SK-MEL-5 (cell line): Measurements from ENCODE around the gene SYT13. TPM values are rescaled to one million over a fixed set of nuclear protein-coding genes. Genes with fewer than 3 reads are reported as not detected.

Experiments used
- DNase-seq: peaks from one replicate; pipeline ENCODE4 v3.0.0-alpha.2; 2016; ENCODE audit warnings: low read depth, low spot score
- in situ Hi-C: cut with HindIII; loops from 2 replicates; pipeline ENCODE4 v1.10.0; 2016; ENCODE audit warnings: low sequenced_read_pairs, high pct_unique_total_duplicates, low pct_unique_long_range_greater_than_20kb
- total RNA-seq: library from RNA; depleted of rRNA; stranded (reverse); fragments of >200 nt; shearing (Covaris generic); gene quantifications from 2 replicates; pipeline ENCODE4 v1.2.3, GENCODE V29; 2014

SYT13 gene
- total RNA-seq, 1 experiment from 2014 or later: 1.7 TPM

DNA sequence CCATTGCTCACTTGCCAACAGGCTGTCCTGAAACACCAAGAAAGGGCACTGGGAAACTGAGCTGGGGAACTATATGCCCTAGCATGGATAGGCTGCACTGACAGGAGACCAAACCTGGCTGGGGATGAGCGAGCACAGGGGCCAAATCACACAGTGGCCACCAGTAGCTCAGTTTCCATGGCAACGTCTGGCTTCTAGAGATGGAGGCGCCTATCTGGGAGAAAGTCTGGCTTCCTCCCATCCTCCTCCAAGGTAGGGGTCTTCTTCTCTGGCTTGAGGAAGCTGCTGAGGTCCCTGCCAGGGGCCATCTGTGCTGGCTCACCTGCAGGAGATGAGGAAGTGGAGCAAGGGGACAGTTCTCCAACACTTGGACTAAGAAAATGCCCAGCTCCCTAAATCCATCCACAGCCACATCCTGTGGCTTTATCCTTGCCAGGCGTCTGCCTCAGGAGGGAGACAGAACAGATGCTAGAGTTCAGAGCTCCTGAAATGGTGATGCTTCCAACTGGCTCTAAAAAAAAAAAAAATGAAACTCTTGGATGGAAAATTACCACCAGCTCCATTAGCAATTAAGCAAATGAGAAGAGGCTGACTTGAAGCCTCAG, 48.3 kb downstream of the SYT13 start:
- in situ Hi-C loops: no loop called here
- no peak for DNase-seq

DNA sequence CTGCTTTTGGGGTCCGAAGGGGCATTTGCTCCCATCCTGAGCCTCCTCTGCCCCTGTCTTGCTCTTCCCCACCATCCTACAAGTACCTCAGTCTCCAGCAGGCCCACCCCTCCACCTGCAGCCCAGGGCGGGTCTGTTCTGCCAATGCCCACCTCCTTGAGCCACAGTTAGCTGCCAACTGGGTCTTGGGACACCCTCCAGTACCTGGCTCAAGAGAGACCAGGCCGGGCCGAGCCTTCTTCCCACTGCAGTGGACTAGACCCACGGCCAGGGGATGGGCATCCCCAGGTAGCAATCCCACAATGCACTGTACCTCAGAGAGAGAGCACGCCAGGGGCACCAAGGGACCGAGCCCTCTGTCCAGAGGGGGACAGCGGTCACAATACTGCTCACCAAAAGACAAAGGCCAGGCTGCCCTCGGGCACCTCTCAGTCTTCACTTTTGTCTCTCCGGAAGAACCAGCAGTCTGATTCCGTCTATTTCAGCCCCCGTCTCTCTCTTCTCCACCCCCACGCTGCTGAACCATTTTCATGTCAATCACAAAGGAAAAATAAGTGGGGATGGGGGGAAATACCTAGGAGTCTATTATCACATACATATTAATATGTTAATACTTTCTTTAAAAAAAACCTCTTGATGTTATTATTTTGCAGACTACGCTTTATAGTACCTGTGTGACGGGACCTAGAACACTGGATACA, 51.7 kb downstream of the SYT13 start:
- in situ Hi-C loops: no loop called here

DNA sequence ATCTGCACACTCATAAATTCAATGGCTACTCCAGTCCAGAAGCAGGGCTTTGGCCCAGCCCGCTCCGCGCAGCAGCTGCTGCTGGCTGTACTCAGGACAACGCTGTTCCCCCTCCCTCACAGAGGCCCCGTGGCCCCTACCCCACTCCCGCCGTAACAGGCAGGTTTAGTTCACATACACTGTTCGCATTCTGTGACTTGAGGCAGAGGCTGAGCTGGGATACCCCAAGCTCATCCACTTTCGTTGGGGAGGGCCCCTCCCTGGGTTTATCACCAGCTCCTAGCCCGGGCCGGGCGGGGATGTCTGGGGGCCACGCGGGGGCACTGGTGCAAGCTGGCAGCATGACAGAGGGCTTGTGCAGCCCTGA, 52.4 kb downstream of the SYT13 start:
- in situ Hi-C loops: no loop called here
- DNase-seq: no peak

More for the DNA sequence above, 51.7 kb downstream of the SYT13 start:
- DNase-seq: no peak

DNA sequence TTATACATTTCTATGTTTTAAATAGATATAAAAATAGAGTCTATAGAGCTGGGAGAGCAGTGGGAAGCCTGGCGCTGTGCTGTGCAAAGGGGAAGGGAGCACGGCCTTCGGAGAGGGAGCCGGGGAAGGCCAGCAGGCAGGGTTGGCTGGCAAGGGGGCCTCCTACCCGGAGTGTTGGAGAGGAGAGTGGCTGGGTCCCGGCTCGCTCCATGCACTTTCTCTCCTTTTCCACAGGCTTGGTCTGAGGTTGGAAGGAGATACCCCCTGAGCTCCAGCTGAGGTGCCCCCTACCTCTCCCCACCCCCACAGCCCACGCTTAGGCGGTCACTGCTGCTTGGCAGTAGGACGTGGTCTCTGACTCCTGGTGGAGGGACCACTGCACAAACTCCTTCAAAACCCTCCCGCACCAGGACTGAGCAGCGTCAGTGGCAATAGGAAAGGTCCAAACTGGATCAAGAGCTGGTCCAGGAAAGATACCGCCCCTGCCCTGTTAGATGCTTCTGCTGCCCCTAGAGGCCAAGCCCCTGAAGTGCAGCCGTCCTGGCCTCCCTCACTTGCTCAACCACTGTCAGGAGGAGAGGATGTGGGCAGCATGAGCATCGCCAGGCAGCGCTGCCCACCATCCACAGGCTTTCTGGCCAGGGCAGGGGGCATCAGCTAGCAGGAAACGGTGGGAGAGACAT, 52.9 kb downstream of the SYT13 start:
- in situ Hi-C loops: no loop called here
- DNase-seq: peak; percentile 78

DNA sequence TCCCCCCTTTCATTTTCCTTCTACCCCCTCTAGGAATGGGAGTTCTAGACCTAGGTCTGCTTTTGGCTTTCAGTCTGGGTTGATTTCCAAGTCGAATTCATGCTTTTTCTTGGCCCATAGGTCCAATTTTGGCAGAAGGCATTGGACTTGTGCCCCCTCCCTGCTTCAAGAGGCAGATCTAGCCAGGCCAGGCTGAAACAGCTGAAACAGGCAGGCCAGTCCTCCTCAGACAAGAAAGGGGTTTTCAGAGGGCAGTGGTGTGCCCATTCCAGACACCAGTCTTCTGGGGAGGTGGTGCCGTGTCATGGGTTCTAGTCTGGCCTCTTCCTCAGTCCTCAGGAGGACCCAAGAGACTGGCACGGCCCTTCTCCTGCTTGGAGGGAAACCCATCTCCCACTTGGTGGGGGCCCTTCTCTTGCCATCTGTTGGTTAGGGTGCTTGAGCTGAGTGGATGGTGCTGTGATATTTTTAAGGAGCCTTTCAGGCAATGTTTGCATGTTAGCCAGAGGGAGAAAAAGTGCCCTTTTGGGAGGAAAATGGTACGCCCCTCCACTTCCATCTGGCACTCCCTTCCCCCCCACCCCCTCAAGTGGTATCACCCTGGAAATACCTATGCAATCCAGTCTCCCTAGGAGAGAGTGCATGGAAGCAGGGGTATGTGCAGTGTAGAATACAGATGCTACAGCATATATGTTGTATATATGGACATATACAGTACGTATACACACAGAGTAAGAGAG, 53.6 kb downstream of the SYT13 start:
- in situ Hi-C loops: no loop called here
- no peak for DNase-seq

DNA sequence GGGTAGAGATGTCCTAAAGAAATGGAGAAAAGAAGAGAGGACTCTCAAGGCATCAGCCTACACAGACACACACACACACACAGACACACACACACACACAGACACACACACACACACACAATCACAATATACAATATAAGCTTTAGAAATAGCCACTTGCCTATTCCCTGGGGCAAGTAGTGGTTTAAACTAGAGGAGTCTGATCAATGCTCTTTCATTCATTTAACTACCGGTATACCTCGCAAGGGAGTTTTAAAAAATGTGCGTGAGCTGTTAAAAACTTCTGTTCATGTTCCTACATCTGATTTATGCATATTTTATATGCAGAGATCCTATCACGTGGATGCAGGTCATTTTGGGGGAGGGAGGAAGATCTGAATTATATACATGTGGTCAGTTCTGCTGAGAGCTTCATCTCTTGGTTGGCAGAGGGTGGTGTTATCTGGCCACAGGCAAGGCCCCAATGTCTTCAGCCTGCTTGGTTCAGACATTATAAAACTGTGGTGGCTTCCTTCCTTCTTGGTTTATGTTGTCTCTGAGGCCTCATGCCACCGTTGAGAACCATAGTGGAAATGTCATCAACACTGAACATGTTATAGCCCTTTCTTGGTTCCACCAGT, 56.6 kb downstream of the SYT13 start:
- peak; percentile 69 for DNase-seq

DNA sequence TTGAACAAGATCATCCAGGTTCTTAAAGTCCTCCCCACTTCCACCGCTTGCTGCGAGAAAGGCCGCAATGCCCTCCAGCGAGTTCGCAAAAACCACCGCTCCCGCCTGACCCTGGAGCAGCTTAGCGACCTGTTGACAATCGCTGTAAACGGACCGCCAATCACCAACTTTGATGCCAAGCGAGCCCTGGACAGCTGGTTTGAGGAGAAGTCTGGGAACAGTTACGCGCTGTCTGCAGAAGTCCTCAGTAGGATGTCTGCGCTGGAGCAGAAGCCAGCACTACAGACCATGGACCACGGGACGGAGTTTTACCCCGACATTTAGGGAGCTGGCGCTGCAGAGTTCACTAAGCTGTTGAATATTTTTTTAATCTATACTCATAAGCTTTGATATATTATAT, 58.3 kb downstream of the SYT13 start:
- no peak for DNase-seq
- in situ Hi-C loops: no loop called here

More for the DNA sequence above, 56.6 kb downstream of the SYT13 start:
- in situ Hi-C loops: no loop called here

DNA sequence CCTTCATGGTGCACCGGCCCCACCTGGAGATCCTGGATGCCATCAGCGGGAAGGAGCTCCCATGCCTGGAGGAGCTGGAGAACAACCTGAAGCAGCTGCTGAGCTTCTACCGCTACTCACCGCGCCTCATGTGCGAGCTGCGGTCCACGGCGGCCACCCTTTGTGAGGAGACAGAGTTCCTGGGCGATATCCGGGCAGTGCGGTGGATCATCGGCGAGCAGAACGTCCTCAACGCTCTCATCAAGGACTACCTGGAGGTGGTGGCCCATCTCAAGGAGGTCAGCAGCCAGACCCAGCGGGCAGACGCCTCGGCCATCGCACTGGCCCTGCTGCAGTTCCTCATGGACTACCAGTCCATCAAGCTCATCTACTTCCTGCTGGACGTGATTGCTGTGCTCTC, 59.2 kb downstream of the SYT13 start:
- in situ Hi-C loops: no loop called here
- no peak for DNase-seq

DNA sequence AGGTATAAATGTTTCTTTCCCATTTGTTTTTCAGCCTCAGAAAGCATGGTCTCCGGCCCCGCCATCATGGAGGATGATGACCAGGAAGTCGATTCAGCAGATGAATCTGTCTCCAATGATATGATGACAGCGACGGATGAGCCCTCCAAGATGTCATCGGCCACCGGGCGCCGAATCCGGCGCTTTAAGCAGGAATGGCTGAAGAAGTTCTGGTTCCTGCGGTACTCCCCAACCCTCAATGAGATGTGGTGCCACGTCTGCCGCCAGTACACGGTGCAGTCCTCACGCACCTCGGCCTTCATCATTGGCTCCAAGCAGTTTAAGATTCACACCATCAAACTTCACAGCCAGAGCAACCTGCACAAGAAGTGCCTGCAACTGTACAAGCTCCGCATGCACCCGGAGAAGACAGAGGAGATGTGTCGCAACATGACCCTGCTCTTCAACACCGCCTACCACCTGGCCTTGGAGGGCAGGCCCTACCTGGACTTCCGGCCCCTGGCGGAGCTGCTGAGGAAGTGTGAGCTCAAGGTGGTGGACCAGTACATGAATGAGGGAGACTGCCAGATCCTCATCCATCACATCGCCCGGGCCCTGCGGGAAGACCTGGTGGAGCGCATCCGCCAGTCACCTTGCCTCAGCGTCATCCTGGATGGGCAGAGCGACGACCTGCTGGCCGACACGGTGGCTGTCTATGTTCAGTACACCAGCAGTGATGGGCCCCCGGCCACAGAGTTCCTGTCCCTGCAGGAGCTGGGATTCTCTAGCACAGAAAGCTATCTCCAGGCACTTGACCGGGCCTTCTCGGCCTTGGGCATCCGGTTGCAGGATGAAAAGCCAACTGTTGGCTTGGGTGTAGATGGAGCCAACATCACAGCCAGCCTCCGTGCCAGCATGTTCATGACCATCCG, 59.9 kb downstream of the SYT13 start:
- DNase-seq: no peak
- in situ Hi-C loops: no loop called here

DNA sequence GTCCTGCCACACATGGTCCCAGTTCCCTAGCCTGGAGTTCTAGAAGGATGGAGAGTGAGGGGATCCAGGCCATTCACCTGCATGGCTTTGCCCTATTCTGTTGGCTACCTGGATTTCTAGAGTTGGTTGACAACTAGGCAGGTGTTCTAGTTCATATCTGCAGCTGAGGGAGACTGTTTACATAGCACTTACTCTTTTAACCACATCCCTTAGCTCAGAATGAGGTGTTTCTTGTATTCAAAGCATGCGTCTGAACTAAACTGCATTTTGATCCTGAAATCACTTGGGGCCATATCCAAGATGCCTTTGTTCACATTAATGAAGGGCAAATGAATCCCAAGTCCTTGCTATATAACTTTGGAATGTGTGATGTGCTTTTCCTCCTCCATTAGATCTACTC, 60.9 kb downstream of the SYT13 start:
- no peak for DNase-seq
- in situ Hi-C loops: no loop called here

DNA sequence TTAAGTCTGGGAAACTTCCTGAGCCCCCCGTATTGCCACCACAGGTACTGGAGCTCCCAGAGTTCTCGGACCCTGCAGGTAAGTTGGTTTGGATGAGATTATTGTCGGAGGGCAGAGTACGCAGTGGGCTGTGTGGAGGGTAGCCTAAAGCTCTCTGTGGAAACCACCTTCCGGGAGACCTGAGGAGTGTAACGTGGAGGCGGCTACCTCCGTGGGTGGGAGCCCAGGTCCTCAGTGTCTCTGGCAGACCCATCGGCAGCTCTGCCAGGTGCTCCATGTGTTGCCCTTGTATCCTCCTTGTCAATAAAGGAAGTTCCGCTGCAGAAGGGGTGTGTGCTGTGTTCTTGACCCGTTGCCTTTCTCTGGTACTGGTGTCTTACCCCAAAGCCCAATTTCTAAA, 61.4 kb downstream of the SYT13 start:
- no peak for DNase-seq
- in situ Hi-C loops: no loop called here

DNA sequence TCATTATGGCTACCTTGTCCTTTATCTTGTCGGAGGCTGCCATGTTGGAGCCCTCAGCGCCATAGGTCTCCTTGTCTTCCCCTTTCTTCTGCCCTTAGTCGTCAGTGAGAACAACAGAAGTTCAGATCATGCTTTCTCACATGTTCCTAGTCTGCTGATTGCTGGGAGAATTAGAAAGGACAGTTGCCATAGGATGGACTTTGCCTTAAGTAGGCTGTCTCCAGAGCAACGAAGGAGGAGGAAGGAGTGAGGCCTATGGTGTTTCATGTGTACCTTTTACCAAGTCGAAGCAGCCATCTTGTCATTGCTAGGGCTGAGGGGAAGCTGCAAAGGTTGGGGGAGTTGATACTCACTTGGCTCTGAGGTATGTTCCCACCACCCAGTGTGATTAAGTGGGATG, 62.6 kb downstream of the SYT13 start:
- in situ Hi-C loops: no loop called here
- DNase-seq: no peak

DNA sequence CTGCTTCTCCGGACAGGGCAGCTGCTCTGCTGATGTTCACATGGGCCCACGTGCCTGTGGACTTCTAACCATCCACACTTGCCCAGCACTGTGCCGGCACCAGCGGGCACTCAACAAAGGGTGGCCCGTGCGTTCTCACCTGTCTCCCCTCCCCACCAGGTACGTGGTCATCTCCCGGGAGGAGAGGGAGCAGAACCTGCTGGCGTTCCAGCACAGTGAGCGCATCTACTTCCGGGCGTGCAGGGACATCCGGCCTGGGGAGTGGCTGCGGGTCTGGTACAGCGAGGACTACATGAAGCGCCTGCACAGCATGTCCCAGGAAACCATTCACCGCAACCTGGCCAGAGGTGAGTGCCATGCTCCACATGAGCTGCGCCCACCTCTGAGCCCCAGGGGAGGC, 66.7 kb downstream of the SYT13 start:
- no peak for DNase-seq
- in situ Hi-C loops: no loop called here

DNA sequence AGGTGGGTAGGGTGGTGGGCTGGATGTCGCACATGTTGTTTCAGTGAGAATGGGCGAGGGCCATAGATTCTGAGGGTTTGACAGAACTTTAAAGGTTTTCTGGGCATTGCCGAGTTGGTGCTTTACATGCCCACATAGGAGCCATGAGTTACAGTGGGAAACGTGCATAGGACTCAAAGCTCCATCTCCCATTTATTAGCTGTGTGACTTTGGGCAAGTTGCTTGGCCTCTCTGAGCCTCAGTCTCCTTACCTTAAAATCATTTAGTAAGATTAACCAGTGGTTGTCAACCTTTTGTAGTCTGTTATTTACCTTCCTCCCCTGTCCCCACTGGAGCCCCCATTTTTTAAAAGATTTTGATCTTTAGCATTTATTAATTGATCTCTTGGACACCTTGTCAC, 67.4 kb downstream of the SYT13 start:
- no peak for DNase-seq
- in situ Hi-C loops: no loop called here

DNA sequence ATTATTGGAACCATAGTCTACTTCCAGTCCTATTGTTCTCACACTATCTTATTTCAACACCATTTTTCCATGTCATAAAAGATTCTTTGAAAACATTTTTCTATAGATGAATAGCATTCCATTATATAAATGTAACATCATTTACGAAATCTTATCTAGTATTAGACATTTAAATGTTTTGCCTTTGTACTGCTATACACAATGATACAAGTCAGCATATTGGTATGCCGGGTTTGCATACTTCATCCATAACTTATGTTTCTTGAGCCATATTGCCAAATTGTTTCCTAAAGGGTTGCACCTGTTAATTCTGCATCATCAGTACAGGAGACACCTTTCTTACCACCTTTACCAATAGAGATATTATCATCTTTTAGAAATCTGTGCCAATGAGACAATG, 68.2 kb downstream of the SYT13 start:
- in situ Hi-C loops: no loop called here
- no peak for DNase-seq

DNA sequence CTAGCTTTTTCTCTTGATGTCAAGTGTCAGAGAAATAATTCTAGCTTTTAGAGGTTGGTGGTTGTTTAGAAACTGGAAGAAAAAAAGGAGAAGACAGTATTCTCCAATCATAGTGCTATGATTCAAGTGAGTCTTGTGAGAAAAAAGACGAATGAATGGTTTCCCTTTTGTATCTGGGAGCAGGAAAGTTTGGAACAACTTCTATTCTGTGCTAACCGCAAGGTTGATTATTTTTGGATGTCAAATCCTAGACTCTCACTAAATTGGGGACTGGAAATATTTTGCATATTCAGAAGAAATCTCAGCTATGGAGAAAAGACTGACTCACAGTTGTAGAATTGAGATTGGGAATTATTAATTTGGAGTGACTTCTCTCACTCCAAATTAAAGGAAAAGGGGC, 69.2 kb downstream of the SYT13 start:
- no peak for DNase-seq
- in situ Hi-C loops: no loop called here

DNA sequence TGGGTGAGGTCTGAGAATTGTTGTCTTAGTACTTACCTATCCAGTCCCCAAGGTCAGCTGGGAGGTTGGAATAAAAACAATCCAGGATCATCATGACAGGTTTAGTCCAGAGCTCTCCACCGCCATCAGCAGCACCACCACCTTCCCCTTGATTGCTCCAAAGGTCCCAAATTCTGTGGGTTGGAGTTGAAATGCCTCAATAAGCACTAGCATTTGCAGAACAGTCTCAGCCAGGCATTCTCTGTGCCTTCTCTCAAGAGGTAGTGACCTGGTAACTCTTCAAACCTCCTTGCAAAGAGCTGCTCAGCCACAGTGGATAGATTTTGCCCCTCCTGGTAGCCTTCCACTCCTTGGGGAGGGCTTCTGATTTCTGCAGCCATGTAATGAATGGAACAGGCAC, 70.1 kb downstream of the SYT13 start:
- DNase-seq: no peak
- in situ Hi-C loops: no loop called here
